ENCODE data around the gene CPNE4.

The CPNE4 gene

GRCh38 chr3:131716943-131717342, 317.9 kb downstream of the CPNE4 start:
- DNase-seq (ENCODE audit: low read depth) = no peak
- no peak for TF ChIP-seq CTCF (conservative IDR thresholded peaks at IDR 0.05; ENCODE audit: control insufficient read depth, insufficient read depth, low read depth, low read length)
- no peak overlapping the region for H3K4me3 ChIP-seq (ENCODE audit: control insufficient read depth, low read depth, low read length)

GRCh38 chr3:131716007-131716406, 318.8 kb downstream of the CPNE4 start:
- no peak overlapping the region for H3K4me3 ChIP-seq (ENCODE audit: control insufficient read depth, low read depth, low read length)
- DNase-seq (ENCODE audit: low read depth) = no peak
- no peak for TF ChIP-seq CTCF (conservative IDR thresholded peaks at IDR 0.05; ENCODE audit: control insufficient read depth, insufficient read depth, low read depth, low read length)

- DNase-seq (ENCODE audit: low read depth) = no peak
- H3K4me3 ChIP-seq (ENCODE audit: control insufficient read depth, low read depth, low read length) = no peak overlapping the region
- TF ChIP-seq CTCF (conservative IDR thresholded peaks at IDR 0.05; ENCODE audit: control insufficient read depth, insufficient read depth, low read depth, low read length) = no peak
Observed at GRCh38 chr3:131714585-131715220, 320.1 kb downstream of the CPNE4 start.

GRCh38 chr3:131713416-131714123, 321.2 kb downstream of the CPNE4 start:
- no peak overlapping the region for H3K4me3 ChIP-seq (ENCODE audit: control insufficient read depth, low read depth, low read length)
- no peak for DNase-seq (ENCODE audit: low read depth)
- TF ChIP-seq CTCF (conservative IDR thresholded peaks at IDR 0.05; ENCODE audit: control insufficient read depth, insufficient read depth, low read depth, low read length) = no peak

- no peak overlapping the region for H3K4me3 ChIP-seq (ENCODE audit: control insufficient read depth, low read depth, low read length)
- no peak for DNase-seq (ENCODE audit: low read depth)
- no peak for TF ChIP-seq CTCF (conservative IDR thresholded peaks at IDR 0.05; ENCODE audit: control insufficient read depth, insufficient read depth, low read depth, low read length)
Observed at GRCh38 chr3:131712662-131713061, 322.2 kb downstream of the CPNE4 start.

- DNase-seq (ENCODE audit: low read depth) = no peak
- H3K4me3 ChIP-seq (ENCODE audit: control insufficient read depth, low read depth, low read length) = no peak overlapping the region
- TF ChIP-seq CTCF (conservative IDR thresholded peaks at IDR 0.05; ENCODE audit: control insufficient read depth, insufficient read depth, low read depth, low read length) = no peak
Observed at GRCh38 chr3:131711114-131711768, 323.6 kb downstream of the CPNE4 start.
